OCI-LY7 (cell line): ENCODE results near the gene CENPP.

Experiments
- CTCF ChIP-seq: fragments of 200-600 bp; sonication (generic); conservative IDR thresholded peaks from 2 replicates; pipeline ENCODE4 v1.5.1; 2014; ENCODE audit warnings: mild to moderate bottlenecking, antibody characterized with exemption, low read length, moderate library complexity, mixed read lengths
- EZH2phosphoT487 ChIP-seq: fragments of 200-600 bp; sonication (generic); IDR thresholded peaks from 2 replicates; pipeline ENCODE4 v1.6.1; 2018; ENCODE audit warnings: low read depth, borderline replicate concordance, mild to moderate bottlenecking, mixed run types, antibody characterized with exemption, low read length, moderate library complexity, mixed read lengths

DNA sequence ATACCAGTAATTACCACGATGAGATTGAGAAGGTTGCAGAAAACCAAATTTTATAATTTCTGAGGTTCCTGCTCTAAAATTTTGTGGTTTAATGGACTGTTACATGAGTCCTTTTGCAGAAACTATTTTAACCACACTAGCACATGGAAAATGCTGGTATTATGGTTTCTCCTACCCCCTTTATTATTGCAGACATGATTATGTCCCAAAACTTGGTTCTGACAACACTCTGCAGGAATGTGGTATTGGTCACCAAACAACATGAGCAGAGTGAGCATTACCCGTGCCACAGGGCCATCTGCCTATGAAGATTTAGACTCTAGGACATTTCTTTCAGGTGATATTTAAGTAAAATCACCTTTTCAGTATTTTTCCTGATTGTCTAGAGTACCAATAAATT, 212.8 kb downstream of the CENPP start:
- no peak for TF ChIP-seq CTCF
- TF ChIP-seq EZH2phosphoT487 = no peak
